ENCODE measurements around the gene ZBTB25. TPM values are rescaled to one million over a fixed set of nuclear protein-coding genes. Genes with fewer than 3 reads are reported as not detected.
A peak's percentile ranks its signal among the peaks of the same experiment; 100 is the strongest.

The ZBTB25 gene
- total and polyA plus RNA-seq, 10 of the 15 experiments (the other 5 are each of a cell fraction or from before 2014, with no cell fraction given) = 4.1 to 33.9 (median 9.7) TPM

DNA sequence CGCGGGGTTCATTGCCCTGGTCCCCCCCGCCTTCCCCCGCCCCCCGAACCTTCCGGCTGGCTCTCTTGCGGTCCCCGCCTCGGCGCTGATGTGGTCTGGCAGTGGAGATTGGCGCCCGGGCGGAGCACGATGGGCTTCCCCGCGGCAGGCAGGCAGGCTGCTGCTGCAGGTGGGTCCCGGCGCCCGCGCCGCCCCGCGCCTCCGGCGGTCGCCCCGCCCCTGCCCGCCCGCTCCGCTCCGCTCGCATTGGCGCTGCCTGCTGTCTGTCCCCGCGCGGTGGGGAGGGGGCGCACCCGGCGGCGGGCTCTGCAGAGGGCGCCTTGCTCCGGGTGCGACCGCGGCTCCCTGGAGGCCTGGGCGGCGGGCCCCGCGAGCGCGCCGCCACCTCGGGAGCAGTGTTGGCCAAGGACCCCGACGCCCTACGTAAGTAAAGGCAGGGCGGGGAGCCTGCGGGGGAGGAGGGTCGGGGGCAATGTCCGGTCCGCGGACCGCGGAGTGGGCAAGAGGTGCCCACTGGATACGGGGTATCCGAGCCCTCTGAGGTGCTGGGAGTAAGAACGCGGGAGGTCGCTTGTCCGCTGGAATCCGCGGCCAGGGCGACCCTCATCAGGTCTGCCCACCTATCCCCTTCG is 38.3 kb downstream of the ZBTB25 start, which contains the start of gene AKAP5 (continued):
- peak; percentile 8 for TF ChIP-seq BCL3 (IDR thresholded peaks at IDR 0.05; ENCODE audit: borderline replicate concordance, insufficient read depth, low read depth, low read length, poor library complexity, severe bottlenecking)
- TF ChIP-seq KDM1A (IDR thresholded peaks at IDR 0.05; ENCODE audit: borderline replicate concordance) = no peak
- peak; percentile 75 for TF ChIP-seq POLR2A (IDR thresholded peaks at IDR 0.05; ENCODE audit: low read depth, low read length)
- no peak for TF ChIP-seq NFYA (IDR thresholded peaks at IDR 0.05; ENCODE audit: borderline replicate concordance, low read depth, low read length)
- TF ChIP-seq SIN3A (IDR thresholded peaks at IDR 0.05; ENCODE audit: low read depth, low read length) = 0 out of 2 replicates have a peak, but pooled peaks have one; percentile 41
- 0 out of 2 replicates have a peak, but pooled peaks have one; percentile 31 for TF ChIP-seq TCF3 (IDR thresholded peaks at IDR 0.05; ENCODE audit: borderline replicate concordance, insufficient read depth, low read depth, low read length)
- TF ChIP-seq RUNX3 (IDR thresholded peaks at IDR 0.05; ENCODE audit: low read length) = peak; percentile 57
- TF ChIP-seq POLR2AphosphoS2 (IDR thresholded peaks at IDR 0.05; ENCODE audit: low read depth, low read length) = 0 out of 2 replicates have a peak, but pooled peaks have one; percentile 56
- TF ChIP-seq RBBP5 (conservative IDR thresholded peaks at IDR 0.05) = no peak
- no peak for TF ChIP-seq CHD1 (IDR thresholded peaks at IDR 0.05; ENCODE audit: low read depth, low read length)
- TF ChIP-seq, protein P1, sequence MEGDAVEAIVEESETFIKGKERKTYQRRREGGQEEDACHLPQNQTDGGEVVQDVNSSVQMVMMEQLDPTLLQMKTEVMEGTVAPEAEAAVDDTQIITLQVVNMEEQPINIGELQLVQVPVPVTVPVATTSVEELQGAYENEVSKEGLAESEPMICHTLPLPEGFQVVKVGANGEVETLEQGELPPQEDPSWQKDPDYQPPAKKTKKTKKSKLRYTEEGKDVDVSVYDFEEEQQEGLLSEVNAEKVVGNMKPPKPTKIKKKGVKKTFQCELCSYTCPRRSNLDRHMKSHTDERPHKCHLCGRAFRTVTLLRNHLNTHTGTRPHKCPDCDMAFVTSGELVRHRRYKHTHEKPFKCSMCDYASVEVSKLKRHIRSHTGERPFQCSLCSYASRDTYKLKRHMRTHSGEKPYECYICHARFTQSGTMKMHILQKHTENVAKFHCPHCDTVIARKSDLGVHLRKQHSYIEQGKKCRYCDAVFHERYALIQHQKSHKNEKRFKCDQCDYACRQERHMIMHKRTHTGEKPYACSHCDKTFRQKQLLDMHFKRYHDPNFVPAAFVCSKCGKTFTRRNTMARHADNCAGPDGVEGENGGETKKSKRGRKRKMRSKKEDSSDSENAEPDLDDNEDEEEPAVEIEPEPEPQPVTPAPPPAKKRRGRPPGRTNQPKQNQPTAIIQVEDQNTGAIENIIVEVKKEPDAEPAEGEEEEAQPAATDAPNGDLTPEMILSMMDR (IDR thresholded peaks at IDR 0.05 in 2 of 3, conservative IDR thresholded peaks at IDR 0.05 in 1 of 3; ENCODE audit: control insufficient read depth in 2 of 3, extremely low read depth in 1 of 3, insufficient read depth in 1 of 3, low read depth in 3 of 3, low read length in 3 of 3) = 0 out of 6 replicates have a peak, but pooled peaks of 1 of the 3 experiments have one; percentile 4
- TF ChIP-seq ASH2L (IDR thresholded peaks at IDR 0.05; ENCODE audit: borderline replicate concordance, low read depth) = no peak
- TF ChIP-seq, protein P2, sequence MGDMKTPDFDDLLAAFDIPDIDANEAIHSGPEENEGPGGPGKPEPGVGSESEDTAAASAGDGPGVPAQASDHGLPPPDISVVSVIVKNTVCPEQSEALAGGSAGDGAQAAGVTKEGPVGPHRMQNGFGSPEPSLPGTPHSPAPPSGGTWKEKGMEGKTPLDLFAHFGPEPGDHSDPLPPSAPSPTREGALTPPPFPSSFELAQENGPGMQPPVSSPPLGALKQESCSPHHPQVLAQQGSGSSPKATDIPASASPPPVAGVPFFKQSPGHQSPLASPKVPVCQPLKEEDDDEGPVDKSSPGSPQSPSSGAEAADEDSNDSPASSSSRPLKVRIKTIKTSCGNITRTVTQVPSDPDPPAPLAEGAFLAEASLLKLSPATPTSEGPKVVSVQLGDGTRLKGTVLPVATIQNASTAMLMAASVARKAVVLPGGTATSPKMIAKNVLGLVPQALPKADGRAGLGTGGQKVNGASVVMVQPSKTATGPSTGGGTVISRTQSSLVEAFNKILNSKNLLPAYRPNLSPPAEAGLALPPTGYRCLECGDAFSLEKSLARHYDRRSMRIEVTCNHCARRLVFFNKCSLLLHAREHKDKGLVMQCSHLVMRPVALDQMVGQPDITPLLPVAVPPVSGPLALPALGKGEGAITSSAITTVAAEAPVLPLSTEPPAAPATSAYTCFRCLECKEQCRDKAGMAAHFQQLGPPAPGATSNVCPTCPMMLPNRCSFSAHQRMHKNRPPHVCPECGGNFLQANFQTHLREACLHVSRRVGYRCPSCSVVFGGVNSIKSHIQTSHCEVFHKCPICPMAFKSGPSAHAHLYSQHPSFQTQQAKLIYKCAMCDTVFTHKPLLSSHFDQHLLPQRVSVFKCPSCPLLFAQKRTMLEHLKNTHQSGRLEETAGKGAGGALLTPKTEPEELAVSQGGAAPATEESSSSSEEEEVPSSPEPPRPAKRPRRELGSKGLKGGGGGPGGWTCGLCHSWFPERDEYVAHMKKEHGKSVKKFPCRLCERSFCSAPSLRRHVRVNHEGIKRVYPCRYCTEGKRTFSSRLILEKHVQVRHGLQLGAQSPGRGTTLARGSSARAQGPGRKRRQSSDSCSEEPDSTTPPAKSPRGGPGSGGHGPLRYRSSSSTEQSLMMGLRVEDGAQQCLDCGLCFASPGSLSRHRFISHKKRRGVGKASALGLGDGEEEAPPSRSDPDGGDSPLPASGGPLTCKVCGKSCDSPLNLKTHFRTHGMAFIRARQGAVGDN (IDR thresholded peaks at IDR 0.05) = 0 out of 2 replicates have a peak, but pooled peaks have one; percentile 41
- peak; percentile 21 for TF ChIP-seq MYC (IDR thresholded peaks at IDR 0.05; ENCODE audit: insufficient read depth, insufficient read length, insufficient replicate concordance, low read length, severe bottlenecking)
- TF ChIP-seq, protein P3, sequence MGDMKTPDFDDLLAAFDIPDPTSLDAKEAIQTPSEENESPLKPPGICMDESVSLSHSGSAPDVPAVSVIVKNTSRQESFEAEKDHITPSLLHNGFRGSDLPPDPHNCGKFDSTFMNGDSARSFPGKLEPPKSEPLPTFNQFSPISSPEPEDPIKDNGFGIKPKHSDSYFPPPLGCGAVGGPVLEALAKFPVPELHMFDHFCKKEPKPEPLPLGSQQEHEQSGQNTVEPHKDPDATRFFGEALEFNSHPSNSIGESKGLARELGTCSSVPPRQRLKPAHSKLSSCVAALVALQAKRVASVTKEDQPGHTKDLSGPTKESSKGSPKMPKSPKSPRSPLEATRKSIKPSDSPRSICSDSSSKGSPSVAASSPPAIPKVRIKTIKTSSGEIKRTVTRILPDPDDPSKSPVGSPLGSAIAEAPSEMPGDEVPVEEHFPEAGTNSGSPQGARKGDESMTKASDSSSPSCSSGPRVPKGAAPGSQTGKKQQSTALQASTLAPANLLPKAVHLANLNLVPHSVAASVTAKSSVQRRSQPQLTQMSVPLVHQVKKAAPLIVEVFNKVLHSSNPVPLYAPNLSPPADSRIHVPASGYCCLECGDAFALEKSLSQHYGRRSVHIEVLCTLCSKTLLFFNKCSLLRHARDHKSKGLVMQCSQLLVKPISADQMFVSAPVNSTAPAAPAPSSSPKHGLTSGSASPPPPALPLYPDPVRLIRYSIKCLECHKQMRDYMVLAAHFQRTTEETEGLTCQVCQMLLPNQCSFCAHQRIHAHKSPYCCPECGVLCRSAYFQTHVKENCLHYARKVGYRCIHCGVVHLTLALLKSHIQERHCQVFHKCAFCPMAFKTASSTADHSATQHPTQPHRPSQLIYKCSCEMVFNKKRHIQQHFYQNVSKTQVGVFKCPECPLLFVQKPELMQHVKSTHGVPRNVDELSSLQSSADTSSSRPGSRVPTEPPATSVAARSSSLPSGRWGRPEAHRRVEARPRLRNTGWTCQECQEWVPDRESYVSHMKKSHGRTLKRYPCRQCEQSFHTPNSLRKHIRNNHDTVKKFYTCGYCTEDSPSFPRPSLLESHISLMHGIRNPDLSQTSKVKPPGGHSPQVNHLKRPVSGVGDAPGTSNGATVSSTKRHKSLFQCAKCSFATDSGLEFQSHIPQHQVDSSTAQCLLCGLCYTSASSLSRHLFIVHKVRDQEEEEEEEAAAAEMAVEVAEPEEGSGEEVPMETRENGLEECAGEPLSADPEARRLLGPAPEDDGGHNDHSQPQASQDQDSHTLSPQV (IDR thresholded peaks at IDR 0.05) = no peak
- TF ChIP-seq MEF2B (IDR thresholded peaks at IDR 0.05; ENCODE audit: partially characterized antibody, poor library complexity, severe bottlenecking) = no peak
- peak; percentile 80 for TF ChIP-seq GATAD2B (conservative IDR thresholded peaks at IDR 0.05; ENCODE audit: low read depth)

Data from GM12878 (cell line).